Testis (tissue), 3 donors: ENCODE measurements around the gene RSL1D1. TPM values are rescaled to one million over a fixed set of nuclear protein-coding genes. Genes with fewer than 3 reads are reported as not detected.

ENCODE experiments used
- DNase-seq: peaks from one replicate; pipeline ENCODE4 v3.0.0-alpha.2; 2019
- H3K27ac ChIP-seq, 2 donors: fragments of 200-600 bp; sonication (generic); one replicate each; pipeline ENCODE4 v1.5.1; 2019
- H3K27me3 ChIP-seq: fragments of 200-600 bp; sonication (generic); one replicate; pipeline ENCODE4 v1.5.1; 2019
- H3K36me3 ChIP-seq: fragments of 200-600 bp; sonication (generic); one replicate; pipeline ENCODE4 v1.5.1; 2017; ENCODE audit warnings: low read depth; ENCODE audit errors: missing control alignments
- H3K4me1 ChIP-seq: fragments of 200-600 bp; sonication (generic); one replicate; pipeline ENCODE4 v1.5.1; 2019
- H3K4me3 ChIP-seq, 2 donors: fragments of 200-600 bp; sonication (generic); one replicate each; pipeline ENCODE4 v1.5.1; 2017 to 2019
- H3K9me3 ChIP-seq: fragments of 200-600 bp; sonication (generic); one replicate; pipeline ENCODE4 v1.5.1; 2017
- CTCF ChIP-seq, 3 experiments: fragments of 450-650 bp in 2 of 3; fragments of 200-600 bp in 1 of 3; sonication (generic) in 1 of 3; IDR thresholded peaks; one replicate each; pipeline ENCODE4 v1.5.1; 2016 to 2019; ENCODE audit warnings: antibody characterized with exemption in 3 of 3, mild to moderate bottlenecking in 2 of 3, moderate library complexity in 1 of 3
- POLR2A ChIP-seq: fragments of 450-650 bp; IDR thresholded peaks from one replicate; pipeline ENCODE4 v1.6.1; 2017; ENCODE audit warnings: antibody characterized with exemption, mild to moderate bottlenecking, moderate library complexity
- WGBS, 2 donors: methylation state at CpG; one replicate each; pipeline ENCODE4 v1.1.5; 2018; 5-methylcytosine and 5-hydroxymethylcytosine counted together
- intact Hi-C: fragments of 100-400 bp; cut with DNase I; formaldehyde crosslinking; loops from one replicate; pipeline ENCODE4 v1.15.1; 2023; ENCODE audit warnings: low total_unique reads
- polyA plus RNA-seq: library from polyadenylated mRNA; stranded (reverse); fragments of 350-450 nt; fragmentation: Illumina TruSeq; extraction: RNeasy Lipid Tissue Mini Kit (QIAGEN cat#74804); gene quantifications from one replicate; pipeline ENCODE4 v1.2.3, GENCODE V29; 2014; ENCODE audit warnings: low read depth, low replicate concordance; ENCODE audit not compliant: insufficient read depth
- total RNA-seq, 2 donors: library from RNA; depleted of rRNA; stranded (reverse); fragments of >200 nt; gene quantifications; one replicate each; pipeline ENCODE4 v1.2.3, GENCODE V29; 2016

Gene RSL1D1
- total and polyA plus RNA-seq, 3 donors from 2014 or later: 79.3 to 101 (median 97.6) TPM

GRCh38 chr16:11797166-11797956 is 54.0 kb downstream of the RSL1D1 start, which contains the start of gene ZC3H7A:
Gene ZC3H7A (minus strand): TSS chr16:11797258. CDS start chr16:11782354, 14,904 bp downstream.
- Histone ChIP-seq H3K4me1 (peaks cover 49% of the 10 kb centered on the region), H3K27ac (peak within 1 kb of the TSS; percentile 95 to 98), H3K27me3 (no peaks in the 10 kb centered on the region), H3K36me3 (no peaks in the 10 kb centered on the region), H3K9me3 (no peaks in the 10 kb centered on the region), H3K4me3 (peak within 1 kb of the TSS; percentile 95 to 97)
- intact Hi-C loops: no loop called here
- 0 to 2% methylated on average over 20 to 40 of the region's 80 CpGs for WGBS, 2 donors
- DNase-seq: peak; percentile 98
- peak; percentile 82 to 99 (median 96) for TF ChIP-seq CTCF (IDR thresholded peaks at IDR 0.05)
- TF ChIP-seq POLR2A: no peak

GRCh38 chr16:11796227-11797165 is 54.8 kb downstream of the RSL1D1 start:
- intact Hi-C loops: no loop called here
- DNase-seq: peak; percentile 73
- peak overlapping the region; percentile 95 to 98 for H3K27ac ChIP-seq
- no peaks in the 10 kb centered on the region for H3K27me3 ChIP-seq
- no peaks in the 10 kb centered on the region for H3K9me3 ChIP-seq
- no peaks in the 10 kb centered on the region for H3K36me3 ChIP-seq
- H3K4me3 ChIP-seq: peak overlapping the region; percentile 95 to 97
- TF ChIP-seq CTCF (IDR thresholded peaks at IDR 0.05) (no peak), POLR2A (no peak)
- WGBS, 2 donors: 0 to 1% methylated on average over 37 to 89 of the region's 93 CpGs
- H3K4me1 ChIP-seq: peaks cover 51% of the 10 kb centered on the region

GRCh38 chr16:11795887-11796226 is 55.5 kb downstream of the RSL1D1 start:
- WGBS, 2 donors: 37 to 43% methylated on average over 8 of the region's 8 CpGs
- Histone ChIP-seq H3K27ac (peak overlapping the region; percentile 95 to 98), H3K4me3 (peak overlapping the region; percentile 95 to 97), H3K27me3 (no peaks in the 10 kb centered on the region), H3K36me3 (no peaks in the 10 kb centered on the region), H3K9me3 (no peaks in the 10 kb centered on the region), H3K4me1 (peaks cover 51% of the 10 kb centered on the region)
- intact Hi-C loops: no loop called here
- TF ChIP-seq POLR2A (no peak), CTCF (IDR thresholded peaks at IDR 0.05) (no peak)
- DNase-seq: no peak

- H3K4me1 ChIP-seq: peaks cover 51% of the 10 kb centered on the region
Measured at GRCh38 chr16:11794996-11795886, 56.1 kb downstream of the RSL1D1 start.

More at GRCh38 chr16:11794996-11795886, 56.1 kb downstream of the RSL1D1 start:
- Histone ChIP-seq H3K27ac (peak overlapping the region; percentile 95 to 98), H3K4me3 (peak overlapping the region in 1 of 2 donors; percentile 97), H3K27me3 (no peaks in the 10 kb centered on the region), H3K9me3 (no peaks in the 10 kb centered on the region), H3K36me3 (no peaks in the 10 kb centered on the region)
- TF ChIP-seq CTCF (IDR thresholded peaks at IDR 0.05) (no peak), POLR2A (no peak)
- 60 to 78% methylated on average over 20 of the region's 20 CpGs for WGBS, 2 donors
- intact Hi-C loops: no loop called here
- DNase-seq: no peak
